CD4-positive, alpha-beta T cell treated with Interleukin-4 for 4 hours (primary cell): ENCODE measurements around the gene PCDHGB6.
"Not testable (repeated sequence)": the region's sequence is repeated elsewhere in the genome, so short reads cannot be mapped to it uniquely, and the experiment has no call there.

Experiments used
- DNase-seq: peaks from one replicate; pipeline ENCODE4 v3.0.0-alpha.2; 2020

Gene PCDHGB6

GRCh38 chr5:141389153-141390042 lies 18.4 kb upstream of the PCDHGB6 start:
- DNase-seq = no peak

GRCh38 chr5:141392429-141393198 lies 15.2 kb upstream of the PCDHGB6 start, which contains the start of gene PCDHGA8:
PCDHGA8 (plus strand) TSS chr5:141392633; CDS start chr5:141392814, 181 bp downstream.
- DNase-seq = no peak

DNA sequence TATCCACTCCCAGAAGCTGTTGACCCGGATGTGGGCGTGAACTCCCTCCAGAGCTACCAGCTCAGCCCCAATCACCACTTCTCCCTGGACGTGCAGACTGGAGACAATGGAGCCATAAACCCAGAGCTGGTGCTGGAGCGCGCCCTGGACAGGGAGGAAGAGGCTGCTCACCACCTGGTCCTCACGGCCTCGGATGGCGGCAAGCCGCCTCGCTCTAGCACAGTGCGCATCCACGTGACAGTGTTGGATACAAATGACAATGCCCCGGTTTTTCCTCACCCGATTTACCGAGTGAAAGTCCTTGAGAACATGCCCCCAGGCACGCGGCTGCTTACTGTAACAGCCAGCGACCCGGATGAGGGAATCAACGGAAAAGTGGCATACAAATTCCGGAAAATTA lies 14.6 kb upstream of the PCDHGB6 start:
- DNase-seq = no peak

- not testable (repeated sequence) for DNase-seq
Measured at GRCh38 chr5:141394401-141395187, 13.2 kb upstream of the PCDHGB6 start.

DNA sequence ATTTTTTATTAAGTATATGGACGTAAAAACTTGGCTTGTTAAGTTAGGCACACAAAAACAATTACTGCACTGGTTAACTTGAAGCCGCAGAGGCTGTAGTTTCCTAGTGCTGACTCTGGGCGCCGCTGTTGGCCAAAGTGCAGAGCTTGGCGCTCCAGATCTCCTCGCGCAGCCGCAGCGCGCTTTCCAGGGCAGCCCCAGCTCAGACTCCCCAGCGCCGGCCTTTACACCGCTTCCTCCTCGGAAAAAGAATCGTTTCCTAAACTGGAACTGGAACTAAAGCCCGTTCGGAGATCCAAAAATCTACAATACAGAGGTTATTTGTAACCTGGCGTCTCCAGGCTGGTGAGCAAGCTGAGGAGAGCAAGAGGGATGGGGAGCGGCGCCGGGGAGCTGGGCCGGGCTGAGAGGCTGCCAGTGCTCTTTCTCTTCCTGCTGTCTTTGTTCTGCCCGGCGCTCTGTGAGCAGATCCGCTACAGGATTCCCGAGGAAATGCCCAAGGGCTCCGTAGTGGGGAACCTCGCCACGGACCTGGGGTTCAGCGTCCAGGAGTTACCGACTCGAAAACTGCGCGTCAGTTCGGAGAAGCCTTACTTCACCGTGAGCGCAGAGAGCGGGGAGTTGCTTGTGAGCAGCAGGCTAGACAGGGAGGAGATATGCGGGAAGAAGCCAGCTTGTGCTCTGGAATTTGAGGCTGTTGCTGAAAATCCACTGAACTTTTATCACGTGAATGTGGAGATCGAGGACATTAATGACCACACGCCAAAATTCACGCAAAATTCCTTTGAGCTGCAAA lies 9.9 kb upstream of the PCDHGB6 start, which contains the start of gene PCDHGB5:
TSS of gene PCDHGB5 (plus strand) at position 192 of the 796 bp plus-strand sequence. CDS start at position 373, 181 bp downstream.
- DNase-seq = peak; percentile 24

DNA sequence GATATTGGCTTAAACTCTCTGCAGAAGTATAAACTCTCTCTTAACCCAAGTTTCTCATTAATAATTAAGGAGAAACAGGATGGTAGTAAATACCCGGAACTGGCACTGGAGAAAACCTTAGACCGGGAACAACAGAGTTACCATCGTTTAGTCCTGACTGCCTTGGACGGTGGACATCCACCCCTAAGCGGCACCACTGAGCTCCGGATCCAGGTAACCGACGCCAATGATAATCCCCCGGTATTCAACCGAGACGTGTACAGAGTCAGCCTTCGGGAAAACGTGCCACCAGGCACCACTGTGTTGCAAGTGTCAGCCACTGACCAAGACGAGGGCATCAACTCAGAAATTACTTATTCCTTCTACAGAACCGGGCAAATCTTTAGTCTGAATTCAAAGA lies 9.2 kb upstream of the PCDHGB6 start:
- DNase-seq = no peak

DNA sequence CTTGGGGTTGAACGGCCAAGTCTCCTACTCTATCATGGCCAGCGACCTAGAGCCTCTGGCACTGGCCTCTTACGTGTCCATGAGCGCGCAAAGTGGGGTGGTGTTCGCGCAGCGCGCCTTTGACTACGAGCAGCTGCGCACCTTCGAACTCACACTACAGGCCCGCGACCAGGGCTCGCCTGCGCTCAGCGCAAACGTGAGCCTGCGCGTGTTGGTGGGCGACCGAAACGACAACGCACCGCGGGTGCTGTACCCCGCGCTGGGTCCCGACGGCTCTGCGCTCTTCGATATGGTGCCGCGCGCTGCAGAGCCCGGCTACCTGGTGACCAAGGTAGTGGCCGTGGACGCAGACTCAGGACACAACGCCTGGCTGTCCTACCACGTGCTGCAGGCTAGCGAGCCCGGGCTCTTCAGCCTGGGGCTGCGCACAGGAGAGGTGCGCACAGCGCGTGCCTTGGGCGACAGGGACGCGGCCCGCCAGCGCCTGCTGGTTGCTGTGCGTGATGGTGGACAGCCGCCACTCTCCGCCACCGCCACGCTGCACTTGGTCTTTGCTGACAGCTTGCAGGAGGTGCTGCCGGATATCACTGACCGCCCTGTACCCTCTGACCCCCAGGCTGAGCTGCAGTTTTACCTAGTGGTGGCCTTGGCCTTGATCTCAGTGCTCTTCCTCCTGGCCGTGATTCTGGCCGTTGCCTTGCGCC lies 8.1 kb upstream of the PCDHGB6 start:
- no peak for DNase-seq

- no peak for DNase-seq
Measured at GRCh38 chr5:141402553-141403243, 5.1 kb upstream of the PCDHGB6 start, which contains the start of gene PCDHGA9. PCDHGA9 (plus strand) TSS chr5:141402778; CDS start chr5:141402953, 175 bp downstream.

DNA sequence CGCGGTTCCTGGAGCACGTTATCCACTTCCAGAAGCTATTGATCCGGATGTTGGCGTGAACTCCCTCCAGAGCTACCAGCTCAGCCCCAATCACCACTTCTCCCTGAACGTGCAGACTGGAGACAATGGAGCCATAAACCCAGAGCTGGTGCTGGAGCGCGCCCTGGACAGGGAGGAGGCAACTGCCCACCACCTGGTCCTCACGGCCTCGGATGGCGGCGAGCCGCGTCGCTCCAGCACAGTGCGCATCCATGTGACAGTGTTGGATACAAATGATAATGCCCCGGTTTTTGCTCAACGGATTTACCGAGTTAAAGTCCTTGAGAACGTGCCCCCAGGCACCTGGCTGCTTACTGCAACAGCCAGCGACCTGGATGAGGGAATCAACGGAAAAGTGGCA lies 4.4 kb upstream of the PCDHGB6 start:
- DNase-seq = no peak

- no peak for DNase-seq
Measured at GRCh38 chr5:141409598-141410306, 1.9 kb downstream of the PCDHGB6 start.

- no peak for DNase-seq
Measured at GRCh38 chr5:141411575-141411974, 3.8 kb downstream of the PCDHGB6 start.

GRCh38 chr5:141412854-141413539 lies 5.2 kb downstream of the PCDHGB6 start, which contains the start of gene PCDHGA10:
PCDHGA10 (plus strand) TSS chr5:141412987; CDS start chr5:141413176, 189 bp downstream.
- peak; percentile 58 for DNase-seq

GRCh38 chr5:141413540-141414069 lies 5.8 kb downstream of the PCDHGB6 start:
- DNase-seq = no peak

DNA sequence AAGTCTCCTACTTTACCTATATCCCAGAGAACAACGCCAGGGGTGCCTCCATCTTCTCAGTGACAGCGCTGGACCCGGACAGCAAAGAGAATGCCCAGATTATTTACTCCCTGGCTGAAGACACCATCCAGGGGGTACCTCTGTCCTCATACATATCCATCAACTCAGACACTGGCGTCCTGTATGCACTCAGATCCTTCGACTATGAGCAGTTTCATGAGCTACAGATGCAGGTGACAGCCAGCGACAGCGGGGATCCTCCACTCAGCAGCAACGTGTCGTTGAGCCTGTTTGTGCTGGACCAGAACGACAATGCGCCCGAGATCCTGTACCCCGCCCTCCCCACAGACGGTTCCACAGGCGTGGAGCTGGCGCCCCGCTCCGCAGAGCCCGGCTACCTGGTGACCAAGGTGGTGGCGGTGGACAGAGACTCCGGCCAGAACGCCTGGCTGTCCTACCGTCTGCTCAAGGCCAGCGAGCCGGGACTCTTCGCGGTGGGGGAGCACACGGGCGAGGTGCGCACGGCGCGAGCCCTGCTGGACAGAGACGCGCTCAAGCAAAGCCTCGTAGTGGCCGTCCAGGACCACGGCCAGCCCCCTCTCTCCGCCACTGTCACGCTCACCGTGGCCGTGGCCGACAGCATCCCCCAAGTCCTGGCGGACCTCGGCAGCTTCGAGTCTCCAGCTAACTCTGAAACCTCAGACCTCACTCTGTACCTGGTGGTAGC lies 6.9 kb downstream of the PCDHGB6 start:
- DNase-seq = not testable (repeated sequence)

DNA sequence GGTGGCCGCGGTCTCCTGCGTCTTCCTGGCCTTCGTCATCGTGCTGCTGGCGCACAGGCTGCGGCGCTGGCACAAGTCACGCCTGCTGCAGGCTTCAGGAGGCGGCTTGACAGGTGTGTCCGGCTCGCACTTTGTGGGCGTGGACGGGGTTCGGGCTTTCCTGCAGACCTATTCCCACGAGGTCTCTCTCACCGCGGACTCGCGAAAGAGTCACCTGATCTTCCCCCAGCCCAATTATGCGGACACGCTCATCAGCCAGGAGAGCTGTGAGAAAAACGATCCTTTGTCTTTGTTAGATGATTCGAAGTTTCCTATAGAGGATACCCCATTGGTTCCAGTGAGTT lies 7.4 kb downstream of the PCDHGB6 start:
- DNase-seq = not testable (repeated sequence)

- DNase-seq = peak; percentile 36
Measured at GRCh38 chr5:141417494-141418172, 9.8 kb downstream of the PCDHGB6 start, which contains the start of gene PCDHGB7. PCDHGB7 (plus strand) TSS chr5:141417677; CDS start chr5:141417860, 183 bp downstream.
